ENCODE results near the gene SCTR.

The SCTR gene

DNA sequence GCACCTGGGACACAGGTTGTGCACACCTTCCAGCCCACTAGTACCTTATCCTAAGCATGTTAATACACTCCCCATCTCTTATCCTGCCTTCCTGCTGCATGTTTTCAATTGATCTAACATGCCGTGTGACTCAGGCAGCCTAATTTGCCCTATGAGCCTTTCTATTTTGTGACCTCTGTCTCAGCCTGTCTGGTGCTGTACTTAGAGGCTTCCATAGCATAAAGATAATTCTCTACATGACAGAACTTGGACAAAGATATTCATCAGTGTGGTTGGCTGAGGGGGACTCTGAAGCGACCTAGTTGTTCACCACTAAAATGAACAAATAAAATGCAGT is 101.2 kb downstream of the SCTR start:
- TF ChIP-seq, protein P1, sequence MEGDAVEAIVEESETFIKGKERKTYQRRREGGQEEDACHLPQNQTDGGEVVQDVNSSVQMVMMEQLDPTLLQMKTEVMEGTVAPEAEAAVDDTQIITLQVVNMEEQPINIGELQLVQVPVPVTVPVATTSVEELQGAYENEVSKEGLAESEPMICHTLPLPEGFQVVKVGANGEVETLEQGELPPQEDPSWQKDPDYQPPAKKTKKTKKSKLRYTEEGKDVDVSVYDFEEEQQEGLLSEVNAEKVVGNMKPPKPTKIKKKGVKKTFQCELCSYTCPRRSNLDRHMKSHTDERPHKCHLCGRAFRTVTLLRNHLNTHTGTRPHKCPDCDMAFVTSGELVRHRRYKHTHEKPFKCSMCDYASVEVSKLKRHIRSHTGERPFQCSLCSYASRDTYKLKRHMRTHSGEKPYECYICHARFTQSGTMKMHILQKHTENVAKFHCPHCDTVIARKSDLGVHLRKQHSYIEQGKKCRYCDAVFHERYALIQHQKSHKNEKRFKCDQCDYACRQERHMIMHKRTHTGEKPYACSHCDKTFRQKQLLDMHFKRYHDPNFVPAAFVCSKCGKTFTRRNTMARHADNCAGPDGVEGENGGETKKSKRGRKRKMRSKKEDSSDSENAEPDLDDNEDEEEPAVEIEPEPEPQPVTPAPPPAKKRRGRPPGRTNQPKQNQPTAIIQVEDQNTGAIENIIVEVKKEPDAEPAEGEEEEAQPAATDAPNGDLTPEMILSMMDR (IDR thresholded peaks at IDR 0.05; ENCODE audit: low read depth, low read length, missing control alignments), result no peak
- H3K4me3 ChIP-seq (ENCODE audit: low read depth, low read length), result no peak overlapping the region
- DNase-seq (ENCODE audit: low read depth), result no peak

DNA sequence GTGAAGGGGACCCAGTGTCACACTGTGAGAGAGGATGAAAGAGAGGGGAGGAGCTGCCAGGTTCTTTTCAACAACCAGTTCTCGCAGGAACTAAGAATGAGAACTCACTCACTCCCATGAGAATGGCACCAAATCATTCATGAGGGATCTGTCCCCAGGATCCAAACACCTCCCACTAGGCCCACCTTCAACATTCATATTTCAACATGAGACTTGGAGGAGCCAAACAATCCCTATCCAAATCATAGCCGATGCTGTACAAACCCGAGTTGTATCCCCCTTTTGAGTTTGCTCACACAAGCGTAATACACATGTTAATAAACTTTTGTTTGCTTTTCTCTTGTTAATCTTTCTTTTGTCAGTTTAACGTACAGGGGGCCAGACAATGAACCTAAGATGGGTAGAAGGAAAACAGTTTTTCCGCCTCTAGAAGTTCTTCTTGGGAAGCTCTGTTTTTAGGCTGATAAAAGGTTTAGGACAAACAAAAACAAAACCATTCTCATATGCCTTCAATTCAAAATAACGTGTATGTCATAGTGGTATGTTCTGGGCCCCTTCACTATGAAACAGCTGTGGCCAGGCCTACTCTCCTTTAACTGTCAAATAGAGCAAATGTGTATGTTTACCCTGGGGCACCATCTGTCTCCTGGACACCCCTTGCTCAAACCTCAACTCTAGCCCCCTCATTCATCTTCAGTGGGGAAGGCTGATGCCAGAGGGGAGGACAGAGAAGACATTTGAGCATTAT is 101.7 kb downstream of the SCTR start:
- no peak for DNase-seq (ENCODE audit: low read depth)
- TF ChIP-seq, protein P1 (IDR thresholded peaks at IDR 0.05; ENCODE audit: low read depth, low read length, missing control alignments), result no peak
- no peak overlapping the region for H3K4me3 ChIP-seq (ENCODE audit: low read depth, low read length)

DNA sequence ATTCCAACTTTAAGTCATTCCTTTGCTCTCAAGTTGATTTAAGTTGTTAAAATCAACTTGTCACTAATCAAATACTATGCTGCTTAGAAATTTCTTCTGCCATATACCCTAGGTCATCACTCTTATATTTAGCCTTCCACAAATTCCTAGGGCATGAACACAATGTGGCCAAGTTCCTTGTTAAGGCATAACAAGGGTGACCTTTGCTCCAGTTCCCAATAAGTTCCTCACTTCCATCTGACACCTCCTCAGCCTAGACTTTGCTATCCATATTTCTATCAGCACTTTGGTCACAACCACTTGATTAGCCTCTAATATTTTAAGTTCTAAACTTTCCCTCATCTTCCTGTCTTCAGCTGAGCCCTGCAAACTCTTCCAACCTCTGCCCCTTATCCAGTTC is 102.5 kb downstream of the SCTR start:
- TF ChIP-seq, protein P1 (IDR thresholded peaks at IDR 0.05; ENCODE audit: low read depth, low read length, missing control alignments), result no peak
- no peak for DNase-seq (ENCODE audit: low read depth)
- no peak overlapping the region for H3K4me3 ChIP-seq (ENCODE audit: low read depth, low read length)

DNA sequence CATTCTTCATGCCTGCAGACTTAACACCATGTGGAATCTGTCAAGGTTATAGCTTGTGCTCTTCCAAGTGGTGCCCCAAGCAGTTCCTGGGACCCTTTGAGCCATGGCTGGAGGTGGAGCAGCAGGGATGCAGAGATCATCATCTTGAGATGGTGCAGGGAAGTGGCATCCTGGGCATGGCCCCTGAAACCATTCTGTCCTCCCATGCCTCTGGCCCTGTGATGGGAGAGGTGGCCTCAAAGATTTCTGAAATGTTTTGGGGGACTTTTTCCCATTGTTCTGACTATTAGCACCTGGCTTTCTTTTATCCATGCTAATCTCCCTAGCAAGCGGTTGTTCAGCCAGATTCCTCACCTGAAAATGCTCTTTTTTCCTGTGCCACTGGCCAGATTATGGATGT is 103.0 kb downstream of the SCTR start:
- DNase-seq (ENCODE audit: low read depth), result no peak
- H3K4me3 ChIP-seq (ENCODE audit: low read depth, low read length), result no peak overlapping the region
- TF ChIP-seq, protein P1 (IDR thresholded peaks at IDR 0.05; ENCODE audit: low read depth, low read length, missing control alignments), result no peak

DNA sequence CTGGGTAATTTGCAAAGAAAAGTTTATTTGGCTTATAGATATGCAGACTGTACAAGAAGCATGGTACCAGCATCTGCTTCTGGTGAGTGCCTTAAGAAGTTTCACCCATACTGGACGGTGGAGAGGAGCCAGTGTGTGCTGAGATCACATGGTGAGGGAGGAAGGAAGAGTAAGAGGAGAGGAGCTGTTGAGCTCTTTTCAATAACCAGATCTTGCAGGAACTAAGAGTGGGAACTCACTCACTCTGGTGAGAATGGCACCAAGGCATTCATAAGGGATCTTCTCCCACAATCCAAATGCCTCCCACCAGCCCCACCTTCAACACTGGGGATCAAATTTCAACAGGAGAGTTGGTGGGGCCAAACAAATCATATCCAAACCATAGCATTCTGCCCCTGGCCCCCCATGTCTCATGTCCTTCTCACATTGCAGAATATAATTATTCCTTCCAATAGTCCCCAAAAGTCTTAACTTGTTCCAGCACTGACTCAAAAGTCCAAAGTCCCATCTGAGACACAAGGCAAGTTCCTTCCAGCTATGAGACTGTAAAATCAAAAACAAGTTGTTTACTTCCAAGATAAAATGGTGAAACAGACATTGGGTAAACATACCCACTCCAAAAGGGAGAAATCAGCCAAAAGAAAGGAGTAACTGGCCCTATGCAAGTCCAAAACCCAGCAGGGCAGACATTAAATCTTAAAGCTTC is 104.3 kb downstream of the SCTR start:
- no peak for DNase-seq (ENCODE audit: low read depth)

DNA sequence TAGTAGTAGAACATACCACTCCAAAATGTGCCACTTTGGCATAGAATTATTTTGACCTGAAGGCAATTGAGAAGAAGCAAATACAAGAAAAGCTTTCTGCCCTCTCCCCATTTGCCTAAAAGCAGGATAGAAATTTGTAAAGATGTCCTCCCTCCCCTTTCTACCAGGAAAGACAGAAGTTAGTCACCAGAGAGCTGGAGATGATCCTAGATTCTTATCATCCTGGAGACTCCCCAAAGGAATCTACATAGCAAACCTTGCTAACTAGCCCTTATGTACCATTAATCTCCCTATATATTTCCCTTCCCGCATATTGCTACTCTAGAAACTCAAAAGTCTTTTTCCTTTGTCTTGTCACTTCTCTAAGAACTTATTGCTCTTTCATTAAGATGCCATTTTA is 105.2 kb downstream of the SCTR start:
- no peak for DNase-seq (ENCODE audit: low read depth)
- TF ChIP-seq, protein P1 (IDR thresholded peaks at IDR 0.05; ENCODE audit: low read depth, low read length, missing control alignments), result no peak

More for the DNA sequence above, 104.3 kb downstream of the SCTR start:
- H3K4me3 ChIP-seq (ENCODE audit: low read depth, low read length), result no peak overlapping the region
- TF ChIP-seq, protein P1 (IDR thresholded peaks at IDR 0.05; ENCODE audit: low read depth, low read length, missing control alignments), result no peak

More for the DNA sequence above, 105.2 kb downstream of the SCTR start:
- no peak overlapping the region for H3K4me3 ChIP-seq (ENCODE audit: low read depth, low read length)

Data from GM12864 (cell line).